NCI-H510A treated with DMSO at 0.1 percent for 48 hours (cell line): ENCODE data around the gene CCDC110.

Experiments
- DNase-seq: peaks from one replicate; lab custom pipeline; 2025; lab: John Stamatoyannopoulos, UW

The CCDC110 gene

DNA sequence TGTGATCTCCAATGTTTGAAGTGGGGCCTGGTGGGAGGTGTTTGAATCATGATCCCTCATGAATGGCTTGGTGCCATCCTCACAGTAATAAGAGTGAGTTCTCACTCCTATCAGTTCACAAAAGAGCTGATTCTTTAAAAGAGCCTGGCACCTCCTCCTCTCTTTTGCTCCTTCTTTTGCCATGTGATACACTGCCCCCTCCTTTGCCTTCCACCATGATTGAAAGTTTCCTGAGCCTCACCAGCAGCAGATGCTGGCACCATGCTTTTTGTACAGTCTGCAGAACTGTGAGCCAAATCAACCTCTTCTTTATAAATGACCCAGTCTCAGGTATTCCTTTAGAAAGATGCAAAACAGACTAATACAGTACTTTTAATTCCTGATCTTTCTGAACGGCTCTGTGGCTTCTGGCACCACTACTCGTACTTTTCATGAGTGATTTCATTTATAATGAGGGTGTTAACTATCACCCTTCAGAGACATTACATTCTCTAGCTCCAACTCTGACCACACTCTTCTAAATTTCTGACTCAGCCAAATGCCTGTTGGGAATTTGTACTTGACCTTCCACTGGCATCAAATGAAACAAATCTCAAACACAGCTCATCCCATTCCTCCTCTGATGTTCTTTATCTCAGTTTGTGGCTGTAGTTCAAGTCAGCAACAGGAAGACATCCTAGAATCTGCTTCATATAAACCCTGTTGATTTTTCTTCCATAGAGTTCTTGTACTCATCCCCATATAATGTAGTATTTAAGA lies 50.0 kb downstream of the CCDC110 start:
- no peak for DNase-seq

DNA sequence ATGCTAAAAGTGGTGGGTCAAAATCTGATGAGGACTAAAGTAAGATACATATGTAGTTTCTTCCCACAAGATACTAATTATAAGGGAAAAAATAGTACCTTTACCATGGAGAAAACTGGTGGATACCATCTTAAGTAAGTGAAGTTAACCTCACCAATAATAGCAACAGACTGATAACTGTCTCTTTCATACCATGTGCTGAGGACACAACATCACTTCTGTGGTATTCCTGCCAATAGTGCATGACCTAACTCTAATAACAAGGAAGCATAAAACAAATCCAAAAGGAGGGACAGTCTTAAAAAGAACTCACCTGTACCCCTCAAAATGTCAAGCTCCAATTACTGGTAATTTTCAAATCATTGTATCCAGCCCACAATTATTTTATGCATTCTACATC lies 54.6 kb downstream of the CCDC110 start:
- DNase-seq = no peak

DNA sequence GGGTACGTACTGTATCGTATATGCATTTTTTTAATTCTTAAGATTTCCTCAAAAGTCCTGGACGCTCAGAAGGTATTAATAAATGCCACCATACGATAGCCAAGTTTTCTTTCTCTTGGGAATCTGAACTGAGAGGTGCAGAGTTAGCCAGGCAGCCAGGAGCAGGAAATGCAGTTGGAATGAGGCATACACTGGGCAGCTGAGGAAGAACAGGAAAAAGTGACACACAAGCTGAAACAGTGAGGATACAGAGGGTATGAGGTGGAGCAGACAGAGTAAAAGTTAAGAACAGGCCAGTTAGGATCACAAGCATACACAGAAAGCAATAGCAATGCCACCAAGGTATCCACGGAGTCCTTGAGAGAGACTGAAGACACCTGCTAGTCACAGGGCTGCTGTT lies 59.1 kb downstream of the CCDC110 start:
- DNase-seq = no peak

DNA sequence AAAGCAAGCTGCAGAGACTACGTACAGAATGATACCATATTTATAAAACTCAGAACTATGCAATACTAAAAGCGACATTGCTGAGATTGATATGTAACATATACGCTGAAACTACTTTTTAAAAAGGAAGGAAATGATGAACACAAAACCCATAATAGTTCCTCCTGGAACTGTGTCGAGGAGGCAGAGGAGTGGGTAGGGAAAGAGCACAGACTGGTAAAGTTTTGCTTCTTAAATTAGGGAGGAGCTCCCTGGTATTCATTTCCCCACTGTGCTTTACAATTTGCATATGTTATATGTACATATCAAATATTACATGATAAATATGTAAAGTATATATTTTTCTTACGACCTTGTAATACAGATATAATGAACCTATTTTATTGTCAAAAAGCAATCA lies 59.7 kb downstream of the CCDC110 start:
- no peak for DNase-seq

DNA sequence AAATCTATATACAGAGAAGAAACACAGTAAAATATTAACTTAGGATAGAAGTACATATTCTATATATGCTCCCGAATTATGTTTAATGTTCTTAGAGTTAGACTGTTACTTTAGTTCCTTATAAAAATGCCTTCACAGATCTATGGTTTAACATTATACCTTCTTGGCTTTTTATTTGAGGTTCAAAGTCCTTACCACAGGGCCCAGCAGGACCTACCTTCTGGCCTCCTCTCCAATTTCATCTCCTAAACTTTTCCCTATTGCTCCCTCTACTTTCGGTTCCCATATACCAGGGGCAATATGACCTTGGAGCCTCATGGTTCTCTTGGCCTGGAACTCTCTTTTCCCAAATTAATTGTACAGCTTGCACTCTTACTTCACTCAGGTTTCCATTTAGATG lies 63.1 kb downstream of the CCDC110 start:
- DNase-seq = no peak

DNA sequence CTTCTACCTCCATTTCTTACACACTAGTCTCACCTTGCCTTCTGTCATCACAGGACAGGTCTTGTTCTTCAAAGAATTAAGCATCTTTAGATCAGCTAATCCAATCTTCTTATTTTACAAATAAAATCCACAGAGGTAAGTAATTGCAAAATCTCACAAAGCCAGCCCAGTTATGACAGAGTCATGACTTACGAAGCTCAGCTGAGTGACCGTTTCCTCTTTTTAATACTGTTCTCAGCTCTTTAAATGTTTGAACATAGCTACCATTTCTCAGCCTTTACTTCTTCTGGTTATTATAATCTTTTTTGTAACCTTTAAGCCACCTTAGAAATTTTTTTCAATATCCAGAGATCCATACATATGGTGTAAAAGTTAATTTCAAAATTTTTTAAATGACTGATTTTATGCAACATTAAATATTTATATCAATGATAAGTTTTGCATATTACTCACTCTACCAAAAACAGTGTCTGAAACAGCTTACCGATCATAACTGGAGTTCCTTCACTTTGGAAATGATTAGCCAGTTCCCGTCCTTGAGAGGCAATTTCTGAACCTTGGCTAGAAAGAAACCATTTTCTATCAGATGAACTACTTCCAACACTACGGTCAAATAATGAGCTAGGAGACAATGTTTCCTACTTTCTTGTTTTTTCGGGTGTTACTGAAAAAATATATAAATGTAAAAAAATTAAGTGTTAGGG lies 66.1 kb downstream of the CCDC110 start:
- no peak for DNase-seq

DNA sequence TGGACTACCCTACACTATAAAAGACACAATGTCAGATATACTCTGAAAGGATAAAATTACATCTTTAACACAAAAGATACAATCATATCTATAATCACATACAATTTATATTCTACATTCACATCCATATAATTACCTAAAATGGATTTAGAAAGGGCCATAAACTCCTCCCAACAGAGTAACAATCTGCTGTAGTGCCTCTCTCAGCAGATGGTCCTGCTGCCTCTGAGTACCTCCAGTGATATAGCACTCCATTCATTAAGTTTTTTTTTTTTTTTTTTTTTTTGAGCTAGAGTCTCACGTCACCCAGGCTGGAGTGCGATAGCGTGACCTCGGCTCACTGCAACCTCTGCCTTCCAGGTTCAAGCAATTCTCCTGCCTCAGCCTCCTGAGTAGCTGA lies 67.5 kb downstream of the CCDC110 start:
- no peak for DNase-seq

DNA sequence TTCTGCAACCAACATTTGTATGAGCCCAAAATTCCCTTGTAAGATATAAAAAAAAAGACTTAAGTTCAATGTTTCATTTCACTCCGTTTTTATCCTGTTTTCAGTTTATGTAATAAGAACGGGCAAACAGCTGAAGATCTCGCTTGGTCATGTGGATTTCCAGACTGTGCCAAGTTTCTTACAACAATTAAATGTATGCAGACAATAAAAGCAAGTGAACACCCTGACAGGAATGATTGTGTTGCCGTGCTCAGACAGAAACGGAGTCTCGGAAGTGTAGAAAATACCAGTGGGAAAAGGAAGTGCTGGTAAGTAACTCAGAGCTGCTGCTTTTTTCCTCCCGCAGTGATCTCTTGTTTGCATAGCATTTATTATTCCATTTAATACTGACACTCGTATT lies 72.1 kb downstream of the CCDC110 start:
- DNase-seq = no peak

DNA sequence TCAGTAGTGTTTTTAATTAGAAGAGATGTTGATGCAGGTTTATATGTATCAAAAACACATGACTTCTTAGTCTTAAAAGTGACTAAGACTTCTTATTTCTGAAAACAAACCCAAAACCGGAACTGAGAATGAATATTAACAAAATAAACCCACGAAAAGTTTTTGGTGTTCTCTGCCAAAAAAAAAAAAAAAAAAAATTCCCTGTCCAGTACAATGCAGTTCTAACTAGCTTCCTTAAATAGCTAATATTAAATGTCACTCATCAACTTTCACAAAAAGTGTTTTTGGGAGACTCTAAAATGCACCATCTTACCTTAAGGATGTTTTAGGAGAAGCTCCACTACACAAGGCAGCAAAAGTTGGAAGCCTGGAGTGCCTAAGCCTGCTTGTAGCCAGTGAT lies 72.9 kb downstream of the CCDC110 start:
- DNase-seq = no peak

DNA sequence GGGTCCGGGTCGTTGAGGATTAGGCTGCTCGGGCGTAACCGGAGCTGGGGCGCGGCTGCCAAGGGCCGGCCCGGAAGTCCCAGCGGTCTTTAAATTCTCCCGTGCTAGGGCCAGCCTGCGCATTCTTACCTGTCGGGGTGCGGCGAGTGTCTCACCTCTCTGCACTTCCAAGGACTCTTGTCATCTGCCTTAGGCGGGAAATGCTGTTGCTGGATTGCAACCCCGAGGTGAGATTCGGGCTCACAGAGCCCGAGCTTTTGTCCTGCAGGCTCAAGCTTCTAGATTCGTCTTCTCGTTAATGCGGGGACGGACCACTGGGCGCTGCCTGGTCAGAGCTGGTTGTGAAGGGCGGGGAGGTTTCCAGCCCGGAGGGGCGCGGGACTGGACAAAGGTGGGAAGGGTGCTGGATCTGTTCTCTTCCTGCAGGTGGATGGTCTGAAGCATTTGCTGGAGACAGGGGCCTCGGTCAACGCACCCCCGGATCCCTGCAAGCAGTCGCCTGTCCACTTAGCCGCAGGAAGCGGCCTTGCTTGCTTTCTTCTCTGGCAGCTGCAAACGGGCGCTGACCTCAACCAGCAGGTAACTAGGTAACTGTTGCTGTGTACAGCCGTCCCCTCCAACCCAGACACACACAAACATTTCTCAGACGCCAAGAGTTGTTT lies 74.7 kb downstream of the CCDC110 start, which contains the start of gene ANKRD37:
Gene ANKRD37 (plus strand): TSS at position 118 of the 662 bp plus-strand sequence. CDS start 83 bp downstream, at position 201.
- DNase-seq = peak; percentile 50

DNA sequence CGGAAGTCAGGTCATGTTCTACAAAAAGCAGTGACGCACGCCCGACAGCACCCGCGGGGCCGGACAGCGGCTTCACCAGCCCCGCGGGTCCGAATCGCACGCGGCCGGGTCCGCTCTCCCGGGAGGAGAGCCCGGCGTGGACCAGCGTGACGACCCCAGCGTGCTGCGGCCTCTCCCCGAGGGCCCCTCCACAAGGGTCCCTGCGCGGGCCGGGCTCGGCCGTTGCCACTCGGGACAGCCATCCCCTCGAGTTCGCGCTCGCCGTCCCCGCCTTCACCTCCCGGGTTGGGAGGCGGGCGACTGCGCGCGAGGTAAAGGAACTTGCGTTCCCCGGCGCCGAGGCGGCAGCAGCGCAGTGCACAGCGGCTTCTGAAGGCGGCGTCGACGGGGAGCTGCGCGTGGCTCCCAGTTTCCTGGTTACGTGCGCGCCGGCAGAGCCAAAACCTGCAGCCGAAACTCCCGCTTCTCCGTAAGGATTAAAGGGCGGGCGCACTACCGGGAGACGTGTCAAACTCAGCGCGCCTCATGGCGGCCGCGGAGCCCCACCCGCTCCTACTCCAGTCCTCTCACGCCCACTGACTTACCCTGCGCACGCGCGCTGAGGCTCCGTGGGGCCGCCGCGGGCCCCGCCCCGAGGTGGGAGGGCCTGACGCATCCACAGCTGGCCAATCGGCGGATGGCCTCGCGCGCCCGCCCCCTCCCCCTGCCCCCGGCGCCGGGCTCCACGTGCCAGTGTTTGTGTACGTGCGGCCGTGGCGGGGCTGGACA lies 75.4 kb downstream of the CCDC110 start:
- DNase-seq = peak; percentile 88

DNA sequence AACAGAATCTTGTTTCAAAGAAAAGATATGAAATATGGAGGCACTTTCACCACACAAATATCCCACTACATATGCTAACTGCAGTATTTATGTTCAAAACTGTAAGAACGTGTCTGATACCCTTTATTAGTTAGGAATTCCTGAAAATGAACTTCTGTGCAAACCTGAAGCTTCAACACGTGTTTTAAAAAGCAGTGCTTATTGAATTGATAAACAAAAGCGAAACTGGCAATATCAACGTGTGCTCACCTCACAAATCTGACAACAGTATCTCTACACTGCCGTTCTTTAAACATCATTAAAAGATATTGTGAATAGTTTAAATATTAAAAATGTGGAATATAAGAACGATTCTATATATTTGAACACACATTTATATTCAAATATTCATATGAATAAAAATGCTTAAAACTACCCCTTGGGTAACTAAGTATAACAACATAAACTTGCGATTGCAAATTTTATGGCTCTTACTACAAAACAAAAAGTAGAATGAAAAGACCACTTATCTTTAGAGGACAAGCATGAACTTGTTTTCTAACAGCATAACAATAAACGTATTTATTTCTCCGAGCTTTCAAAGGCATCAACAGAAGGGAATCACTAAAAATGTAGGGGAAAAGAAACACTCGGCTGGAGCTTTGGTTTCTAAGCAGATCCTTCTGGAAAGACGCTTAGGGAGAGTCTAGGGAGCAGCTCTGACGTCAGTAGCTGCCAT lies 76.1 kb downstream of the CCDC110 start, which contains the start of gene LRP2BP:
Gene LRP2BP (minus strand): TSS at position 687 of the 718 bp plus-strand sequence. CDS start 17,738 bp downstream, outside the sequence.
- peak; percentile 37 for DNase-seq
